KOPT-K1 (cell line): ENCODE data around the gene COQ7.

Experiments
- H3K27ac ChIP-seq: fragments of 200-600 bp; sonication (generic); 2 replicates; pipeline ENCODE4 v1.5.1; 2016; ENCODE audit warnings: antibody characterized with exemption, mild to moderate bottlenecking, low read depth, low read length; ENCODE audit not compliant: poor library complexity, severe bottlenecking
- H3K36me3 ChIP-seq: fragments of 200-600 bp; sonication (generic); 2 replicates; pipeline ENCODE4 v1.5.1; 2017; ENCODE audit warnings: antibody characterized with exemption, mild to moderate bottlenecking, low read length, moderate library complexity; ENCODE audit not compliant: insufficient read depth
- H3K9me3 ChIP-seq: fragments of 200-600 bp; sonication (generic); 2 replicates; pipeline ENCODE4 v1.5.1; 2017; ENCODE audit warnings: antibody characterized with exemption, low read length, mild to moderate bottlenecking; ENCODE audit not compliant: insufficient read depth, poor library complexity, severe bottlenecking

Gene COQ7

DNA sequence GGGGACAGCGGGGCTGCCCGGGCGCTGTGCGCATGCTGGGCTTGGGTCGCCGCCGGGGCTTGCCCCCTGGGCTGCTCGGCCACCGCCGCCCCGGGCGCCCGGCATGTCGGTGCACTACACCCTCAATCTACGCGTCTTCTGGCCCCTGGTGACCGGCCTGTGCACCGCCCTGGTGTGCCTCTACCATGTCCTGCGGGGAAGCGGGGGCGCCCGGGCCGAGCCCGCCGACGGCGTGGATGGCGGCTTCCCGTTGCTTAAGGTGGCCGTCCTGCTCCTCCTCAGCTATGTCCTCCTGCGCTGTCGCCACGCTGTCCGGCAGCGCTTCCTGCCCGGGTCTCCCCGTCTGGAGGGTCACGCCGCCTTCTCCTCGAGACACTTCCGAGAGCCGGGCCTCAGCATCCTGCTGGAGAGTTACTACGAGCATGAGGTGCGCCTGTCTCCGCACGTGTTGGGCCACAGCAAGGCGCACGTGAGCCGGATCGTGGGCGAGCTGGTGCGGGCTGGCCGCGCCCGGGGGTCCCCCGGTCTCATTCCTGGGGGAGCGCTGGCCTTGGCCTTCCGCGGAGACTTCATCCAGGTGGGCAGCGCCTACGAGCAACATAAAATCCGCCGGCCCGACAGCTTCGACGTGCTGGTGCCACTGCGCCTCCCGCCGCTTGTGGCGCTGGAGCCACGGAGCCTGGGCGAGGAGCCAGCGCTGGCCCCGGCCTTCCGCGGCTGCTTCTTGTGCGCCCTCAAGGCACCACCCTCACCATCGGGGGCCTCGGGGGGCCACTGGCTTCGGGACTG is 47.1 kb downstream of the COQ7 start:
- no peak overlapping the region for H3K27ac ChIP-seq

GRCh38 chr16:19115148-19116021 is 48.0 kb downstream of the COQ7 start:
- Histone ChIP-seq H3K9me3 (no peaks in the 10 kb centered on the region), H3K27ac (no peak overlapping the region), H3K36me3 (no peaks in the 10 kb centered on the region)

More for the DNA sequence above, 47.1 kb downstream of the COQ7 start:
- no peaks in the 10 kb centered on the region for H3K36me3 ChIP-seq
- no peaks in the 10 kb centered on the region for H3K9me3 ChIP-seq

GRCh38 chr16:19116711-19117449 is 49.5 kb downstream of the COQ7 start:
- no peaks in the 10 kb centered on the region for H3K36me3 ChIP-seq
- no peak overlapping the region for H3K27ac ChIP-seq
- no peaks in the 10 kb centered on the region for H3K9me3 ChIP-seq

- Histone ChIP-seq H3K9me3 (no peaks in the 10 kb centered on the region), H3K27ac (no peak overlapping the region), H3K36me3 (no peaks in the 10 kb centered on the region)
These were observed 51.6 kb downstream of the COQ7 start for GRCh38 chr16:19118938-19119431.

GRCh38 chr16:19119564-19119963 is 52.1 kb downstream of the COQ7 start:
- no peak overlapping the region for H3K27ac ChIP-seq
- no peaks in the 10 kb centered on the region for H3K9me3 ChIP-seq
- H3K36me3 ChIP-seq: no peaks in the 10 kb centered on the region

DNA sequence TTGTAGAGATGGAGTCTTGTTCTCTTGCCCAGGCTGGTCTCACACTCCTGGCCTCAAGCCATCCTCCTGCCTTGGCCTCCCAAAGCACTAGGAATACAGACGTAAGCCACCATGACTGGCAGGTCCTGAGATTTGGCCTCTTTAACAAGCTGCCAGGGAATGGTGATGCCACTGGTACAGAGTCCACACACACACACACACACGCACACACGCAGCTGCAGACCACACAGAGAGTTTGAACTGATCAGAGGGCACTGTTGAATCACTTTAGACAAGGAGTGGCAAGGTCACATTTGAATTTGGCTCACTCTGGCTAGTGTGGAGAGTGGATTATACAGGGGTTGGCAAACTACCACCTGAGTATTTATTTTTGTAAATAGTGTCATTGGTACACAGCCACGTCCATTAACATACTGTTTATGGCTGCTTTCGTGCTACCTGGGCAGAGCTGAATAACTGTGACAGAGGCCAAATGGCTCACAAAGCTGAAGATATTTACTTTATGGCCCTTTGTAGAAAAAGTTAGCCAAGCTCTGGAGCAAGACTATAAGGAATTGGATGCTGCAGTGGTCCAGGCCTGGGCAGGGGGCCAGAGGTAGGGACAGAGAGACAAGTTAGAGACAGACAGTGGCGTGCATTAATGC is 56.2 kb downstream of the COQ7 start:
- Histone ChIP-seq H3K27ac (no peak overlapping the region), H3K9me3 (peaks cover 9% of the 10 kb centered on the region), H3K36me3 (no peaks in the 10 kb centered on the region)

GRCh38 chr16:19126300-19126699 is 58.9 kb downstream of the COQ7 start:
- H3K27ac ChIP-seq: no peak overlapping the region
- no peaks in the 10 kb centered on the region for H3K36me3 ChIP-seq
- peaks cover 9% of the 10 kb centered on the region for H3K9me3 ChIP-seq

GRCh38 chr16:19127205-19127604 is 59.8 kb downstream of the COQ7 start:
- Histone ChIP-seq H3K27ac (no peak overlapping the region), H3K36me3 (no peaks in the 10 kb centered on the region), H3K9me3 (peaks cover 9% of the 10 kb centered on the region)

GRCh38 chr16:19127674-19128131 is 60.3 kb downstream of the COQ7 start:
- H3K9me3 ChIP-seq: peaks cover 9% of the 10 kb centered on the region
- H3K27ac ChIP-seq: no peak overlapping the region
- H3K36me3 ChIP-seq: no peaks in the 10 kb centered on the region

GRCh38 chr16:19128454-19129200 is 61.2 kb downstream of the COQ7 start:
- Histone ChIP-seq H3K36me3 (no peaks in the 10 kb centered on the region), H3K9me3 (peaks cover 9% of the 10 kb centered on the region), H3K27ac (no peak overlapping the region)
